GM18517 (cell line): ENCODE results near the gene TM9SF1.

Experiments used
- ATAC-seq: cut with Tn5 transposase; IDR thresholded peaks from one replicate; pipeline ENCODE4 v1.9.1; 2021; ENCODE audit warnings: mild to moderate bottlenecking, moderate library complexity; ENCODE audit not compliant: unreplicated experiment

Gene TM9SF1

DNA sequence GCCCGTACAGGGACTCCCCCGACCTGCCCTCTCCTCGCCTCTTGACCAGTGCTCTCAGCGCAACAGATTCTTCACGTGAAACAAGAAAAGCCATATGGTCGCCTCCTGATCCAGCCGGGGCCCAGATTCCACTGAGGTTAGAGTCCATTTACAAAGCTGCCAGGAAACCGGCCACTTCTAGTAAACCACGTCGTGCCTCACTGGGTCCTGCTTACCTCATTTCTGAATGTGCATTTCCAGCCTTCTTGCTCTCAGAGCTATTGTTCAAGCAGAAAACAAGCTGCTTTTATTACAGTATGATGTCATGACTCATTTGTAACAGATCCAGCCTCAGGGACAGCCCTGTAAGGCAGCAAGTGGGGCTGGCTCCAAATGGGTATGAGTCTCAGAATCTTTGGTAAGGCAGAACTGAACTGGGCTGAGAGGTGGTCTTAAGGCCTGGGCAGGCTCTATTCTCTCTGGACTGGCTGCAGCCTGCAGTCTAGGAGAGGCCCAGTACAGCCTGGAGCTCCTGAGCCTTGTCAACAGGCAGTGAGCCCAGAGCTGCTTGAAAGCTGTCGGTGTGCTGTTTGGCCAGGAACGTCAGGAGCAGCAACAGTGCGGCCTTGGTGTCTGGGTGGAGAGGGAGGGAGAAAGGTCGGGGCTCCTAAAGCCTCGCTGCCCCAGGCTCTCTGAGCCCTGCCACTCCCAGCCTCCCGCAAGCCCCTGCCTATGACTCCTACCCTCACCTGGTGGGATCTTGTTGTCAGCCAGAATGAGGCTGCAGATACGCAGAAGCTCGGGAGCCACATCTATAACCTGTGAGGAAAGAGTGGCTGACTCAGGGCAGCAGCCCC, 15.1 kb downstream of the TM9SF1 start:
- ATAC-seq: no peak

DNA sequence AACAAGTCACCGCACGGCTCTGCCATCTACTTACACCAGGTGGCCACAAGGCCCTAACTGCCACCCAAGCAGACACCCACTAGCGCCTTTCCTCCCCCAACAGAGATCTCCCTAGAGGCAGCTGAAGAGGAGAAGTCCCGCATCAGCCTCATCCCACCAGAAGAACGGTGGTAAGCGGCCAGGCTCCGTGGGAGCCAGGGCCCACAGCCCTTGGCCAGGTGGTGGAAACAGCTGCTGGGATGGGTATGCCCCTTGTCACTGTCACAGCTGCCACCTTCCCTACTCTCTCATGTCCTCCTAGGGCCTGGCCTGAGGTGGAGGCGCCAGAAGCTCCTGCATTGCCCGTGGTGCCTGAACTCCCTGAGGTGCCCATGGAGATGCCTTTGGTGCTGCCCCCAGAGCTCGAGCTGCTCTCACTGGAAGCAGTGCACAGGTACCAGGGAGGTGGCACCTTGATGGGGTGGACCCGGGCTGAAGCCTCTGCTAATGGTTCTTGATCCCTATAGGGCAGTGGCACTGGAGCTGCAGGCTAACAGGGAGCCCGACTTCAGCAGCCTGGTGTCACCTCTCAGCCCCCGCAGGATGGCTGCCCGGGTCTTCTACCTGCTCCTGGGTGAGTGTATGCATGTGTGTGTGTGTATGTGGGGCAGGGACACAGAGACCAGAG, 15.8 kb downstream of the TM9SF1 start:
- ATAC-seq: no peak

DNA sequence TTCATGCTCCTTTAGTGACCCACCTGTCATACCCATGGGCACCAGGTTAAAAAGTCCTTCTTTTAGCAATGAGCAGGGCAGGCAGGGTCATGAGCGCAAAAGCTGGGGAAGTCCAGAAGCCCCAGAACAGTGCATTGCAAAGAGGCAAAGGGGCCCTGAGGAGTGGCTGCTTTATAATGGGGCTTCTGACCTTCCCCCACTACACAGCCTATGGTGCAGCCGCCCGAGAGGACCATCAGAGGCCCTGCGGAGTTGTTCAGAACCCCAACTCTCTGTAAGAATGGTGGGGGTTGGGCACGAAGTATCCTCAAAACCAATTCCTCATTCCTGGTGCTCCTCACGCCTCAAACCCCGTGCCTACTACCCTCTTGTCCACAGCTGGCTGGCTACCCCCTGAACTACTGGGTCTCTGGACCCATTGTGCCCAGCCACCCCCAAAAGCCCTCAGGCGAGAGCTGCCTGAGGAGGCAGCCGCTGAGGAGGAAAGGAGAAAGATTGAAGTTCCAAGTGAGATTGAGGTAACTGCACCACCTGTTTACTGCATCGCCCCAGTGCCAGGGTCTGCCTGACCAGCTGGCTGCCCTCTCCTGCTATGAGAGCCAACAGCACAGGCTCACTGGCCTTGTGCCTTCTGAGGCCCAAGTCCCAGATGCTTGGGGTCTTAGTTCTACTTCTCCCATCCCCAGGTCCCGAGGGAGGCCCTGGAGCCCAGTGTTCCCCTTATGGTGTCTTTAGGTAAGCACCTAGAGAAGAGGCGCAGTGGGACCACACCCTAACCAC, 16.7 kb downstream of the TM9SF1 start:
- ATAC-seq: no peak

DNA sequence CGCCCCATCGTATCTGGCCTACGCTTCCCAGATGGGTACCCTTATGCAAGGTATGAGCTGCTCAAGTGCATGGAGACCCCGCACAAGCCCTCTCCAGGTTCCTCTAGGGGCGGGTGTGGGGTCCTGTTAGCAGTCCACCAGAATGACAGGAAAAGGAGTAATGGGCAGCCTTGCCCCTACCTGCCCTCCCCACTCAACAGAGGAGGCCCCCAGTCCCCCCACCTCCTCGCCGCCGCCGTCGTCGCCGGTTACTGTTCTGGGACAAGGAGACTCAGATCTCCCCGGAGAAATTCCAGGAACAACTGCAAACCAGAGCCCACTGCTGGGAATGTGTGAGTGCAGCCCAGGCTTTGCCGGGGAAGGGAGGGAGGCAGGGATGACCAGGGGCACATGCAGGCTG, 17.4 kb downstream of the TM9SF1 start:
- ATAC-seq: no peak

DNA sequence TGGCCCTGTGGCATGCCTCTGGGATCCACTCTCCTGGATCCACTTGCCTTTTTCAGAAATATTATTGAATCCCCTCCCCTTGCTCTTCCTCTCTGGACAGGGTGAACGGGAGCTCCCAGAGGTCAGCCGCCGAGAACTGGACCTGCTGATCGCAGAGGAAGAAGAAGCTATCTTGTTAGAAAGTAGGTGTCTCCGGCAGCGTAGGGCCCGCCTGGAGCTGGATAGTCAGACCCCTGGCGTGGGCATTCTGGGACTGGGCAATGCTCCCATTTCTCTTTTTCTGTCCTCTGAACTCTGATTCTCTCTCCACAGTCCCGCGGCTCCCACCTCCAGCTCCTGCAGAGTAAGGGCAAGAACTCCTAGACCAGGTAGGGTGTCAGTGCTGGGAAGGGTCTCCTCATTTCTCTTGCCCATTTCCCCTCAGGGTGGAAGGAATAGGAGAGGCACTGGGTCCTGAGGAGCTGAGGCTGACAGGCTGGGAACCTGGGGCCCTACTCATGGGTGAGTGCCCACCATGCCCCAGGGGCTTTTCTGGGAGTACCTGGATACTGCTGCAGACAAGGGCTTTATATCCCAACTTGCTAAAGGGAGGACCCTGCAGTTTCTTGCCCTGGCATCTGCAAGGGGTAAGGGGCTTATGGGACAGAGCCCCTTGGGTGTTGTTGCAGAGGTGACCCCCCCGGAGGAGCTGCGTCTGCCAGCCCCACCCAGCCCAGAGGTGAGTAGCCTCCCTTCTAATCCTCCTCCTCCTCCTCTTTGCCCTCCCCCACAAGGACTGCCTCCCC, 18.0 kb downstream of the TM9SF1 start:
- ATAC-seq: no peak

DNA sequence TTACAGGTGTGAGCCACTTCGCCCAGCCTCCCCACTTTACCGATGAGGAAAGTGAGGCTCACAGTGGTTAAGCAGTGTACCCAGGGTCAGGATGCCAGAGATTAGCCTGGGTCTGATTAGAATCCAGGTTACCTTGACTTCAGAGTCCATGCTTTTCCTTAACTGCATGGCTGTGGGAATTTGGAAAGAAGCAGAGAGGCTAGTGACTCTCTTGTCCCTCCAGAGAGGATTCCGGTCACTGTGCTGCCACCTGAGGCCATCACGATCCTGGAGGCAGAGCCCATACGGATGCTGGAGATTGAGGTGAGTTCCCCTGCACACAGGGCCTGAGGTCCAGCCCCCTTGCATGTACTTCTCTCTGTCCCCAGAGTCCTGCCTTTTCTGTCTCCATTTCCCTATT, 18.6 kb downstream of the TM9SF1 start:
- no peak for ATAC-seq

DNA sequence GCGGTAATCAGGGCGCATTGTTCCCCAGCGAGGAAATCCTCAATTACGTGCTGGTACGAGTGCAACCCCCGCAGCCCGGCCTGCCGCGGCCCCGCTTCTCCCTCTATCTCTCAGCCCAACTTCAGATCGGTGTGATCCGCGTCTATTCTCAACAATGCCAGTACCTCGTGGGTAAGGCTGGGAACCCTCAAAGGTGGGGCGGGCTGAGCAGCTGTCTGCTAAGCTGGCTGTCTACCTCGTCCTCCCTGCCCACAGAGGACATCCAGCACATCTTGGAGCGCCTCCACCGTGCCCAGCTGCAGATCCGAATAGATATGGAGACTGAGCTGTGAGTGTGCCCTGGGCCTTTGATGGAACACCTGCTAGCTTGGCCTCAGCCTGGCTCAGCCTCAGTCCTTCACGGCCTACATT, 22.4 kb downstream of the TM9SF1 start:
- no peak for ATAC-seq

DNA sequence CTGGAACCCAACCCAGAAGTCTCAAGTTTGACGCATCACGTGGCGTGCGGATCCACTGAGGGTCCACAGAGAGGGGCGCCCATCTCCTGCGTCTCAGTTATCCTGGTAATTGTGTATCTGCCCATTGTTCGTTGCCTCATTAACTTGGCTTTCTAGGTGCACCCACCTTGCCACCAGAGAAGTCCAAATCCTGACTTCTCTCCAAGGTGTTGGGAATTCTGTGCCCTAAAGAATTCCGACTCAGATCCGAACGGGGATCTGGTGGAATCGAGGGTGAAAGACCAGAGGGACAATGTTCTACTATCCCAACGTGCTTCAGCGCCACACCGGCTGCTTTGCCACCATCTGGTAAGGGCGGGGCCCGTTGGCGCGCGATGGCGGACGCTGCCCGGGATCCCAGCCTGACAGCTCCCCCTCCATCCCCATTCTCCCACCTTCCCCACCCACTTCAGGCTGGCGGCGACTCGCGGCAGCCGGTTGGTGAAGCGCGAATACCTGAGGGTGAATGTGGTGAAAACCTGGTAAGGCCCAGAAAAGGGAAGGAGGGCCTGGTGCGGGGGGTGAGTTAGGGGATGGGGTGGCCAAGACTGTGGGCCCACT, 22.9 kb downstream of the TM9SF1 start:
- ATAC-seq: no peak

DNA sequence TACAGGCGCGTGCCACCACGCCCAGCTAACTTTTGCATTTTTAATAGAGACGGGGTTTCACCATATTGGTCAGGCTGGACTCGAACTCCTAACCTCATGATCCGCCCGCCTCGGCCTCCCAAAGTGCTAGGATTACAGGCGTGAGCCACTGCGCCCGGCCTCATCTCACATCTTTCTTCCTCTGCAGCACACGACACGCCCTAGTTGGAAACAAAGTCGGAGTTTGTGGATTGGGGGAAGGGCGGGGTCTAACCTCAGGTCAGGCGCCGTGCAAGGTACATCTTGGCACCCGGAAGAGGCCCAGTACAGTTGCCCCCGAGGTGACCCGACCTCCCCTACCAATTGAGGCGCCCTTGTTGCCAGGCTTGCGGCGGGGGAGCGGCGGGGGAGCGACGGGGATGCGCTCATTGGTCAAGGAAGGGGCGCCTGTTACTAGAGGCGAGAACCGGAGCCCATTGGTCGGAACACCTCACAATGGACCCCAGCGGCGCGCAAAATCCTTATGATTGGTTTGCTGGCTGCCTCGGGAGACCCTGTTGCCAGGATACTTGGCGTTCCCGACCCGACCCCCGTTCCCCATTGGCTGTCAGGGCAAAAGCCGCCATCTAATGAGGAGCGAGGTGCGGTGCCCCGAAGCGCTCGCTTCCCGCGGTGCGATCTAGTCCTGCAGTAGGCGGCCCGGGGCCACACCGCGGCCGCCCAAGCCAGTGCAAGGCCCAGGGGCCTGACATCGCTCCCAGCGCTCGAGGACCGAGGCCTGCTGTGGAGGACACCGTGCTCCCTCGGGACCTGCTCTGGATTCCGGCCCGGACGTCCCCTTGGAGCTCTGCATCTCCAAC, 23.6 kb downstream of the TM9SF1 start, which contains the start of gene REC8:
REC8 (plus strand) TSS at position 659 of the 839 bp plus-strand sequence. CDS start 473 bp downstream, outside the sequence.
- peak; percentile 58 for ATAC-seq

DNA sequence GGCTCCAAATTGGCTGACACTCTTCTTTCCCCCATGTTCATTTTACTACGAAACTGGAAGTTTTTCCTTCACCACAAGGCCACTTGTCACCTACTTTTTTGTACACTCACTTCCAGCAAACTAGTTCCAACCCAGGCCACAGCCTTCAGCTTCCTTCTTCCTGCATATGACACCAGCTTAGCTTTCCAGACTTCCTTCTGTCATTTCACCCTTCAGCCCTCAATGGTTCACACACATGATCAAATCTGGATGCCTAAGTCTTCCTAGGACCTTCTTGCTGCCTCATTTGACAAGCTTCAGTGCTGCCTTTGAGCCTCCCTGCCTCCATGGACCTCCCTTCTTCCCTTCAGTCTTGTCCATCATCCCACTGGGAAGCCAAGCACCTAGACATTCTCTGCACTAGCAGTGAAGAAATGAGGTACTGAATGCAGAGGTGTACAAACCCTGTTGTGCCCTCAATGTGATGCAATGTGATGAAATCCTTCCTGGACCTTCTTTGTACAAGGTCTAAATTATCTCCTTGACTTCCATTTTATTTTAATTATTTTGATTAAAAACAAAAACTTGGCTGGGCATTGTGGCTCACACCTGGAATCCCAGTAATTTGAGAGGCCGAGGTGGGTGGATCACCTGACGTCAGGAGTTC, 27.6 kb downstream of the TM9SF1 start:
- no peak for ATAC-seq

DNA sequence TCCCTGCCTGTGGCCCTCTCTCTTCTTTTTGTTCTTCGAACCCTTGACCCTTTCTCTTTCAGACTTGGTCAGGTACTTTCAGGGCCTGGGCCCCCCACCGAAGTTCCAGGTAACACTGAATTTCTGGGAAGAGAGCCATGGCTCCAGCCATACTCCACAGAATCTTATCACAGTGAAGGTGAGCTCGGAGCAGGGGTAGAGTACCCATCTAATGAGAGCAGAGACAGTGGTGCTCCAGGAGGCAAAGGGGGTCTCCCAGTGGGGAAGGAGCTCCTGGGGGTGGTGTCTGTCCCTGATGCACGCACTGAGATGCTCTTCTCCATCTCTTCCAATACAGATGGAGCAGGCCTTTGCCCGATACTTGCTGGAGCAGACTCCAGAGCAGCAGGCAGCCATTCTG, 29.5 kb downstream of the TM9SF1 start:
- no peak for ATAC-seq

DNA sequence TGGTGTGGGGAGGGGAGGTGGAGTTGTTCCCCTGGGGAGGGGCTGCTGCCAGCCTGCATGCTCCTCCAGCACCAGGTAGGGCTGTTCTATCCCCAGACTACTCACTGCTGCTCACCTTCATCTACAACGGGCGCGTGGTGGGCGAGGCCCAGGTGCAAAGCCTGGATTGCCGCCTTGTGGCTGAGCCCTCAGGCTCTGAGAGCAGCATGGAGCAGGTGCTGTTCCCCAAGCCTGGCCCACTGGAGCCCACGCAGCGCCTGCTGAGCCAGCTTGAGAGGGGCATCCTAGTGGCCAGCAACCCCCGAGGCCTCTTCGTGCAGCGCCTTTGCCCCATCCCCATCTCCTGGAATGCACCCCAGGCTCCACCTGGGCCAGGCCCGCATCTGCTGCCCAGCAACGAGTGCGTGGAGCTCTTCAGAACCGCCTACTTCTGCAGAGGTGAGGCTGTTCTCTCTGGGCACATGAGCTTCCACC, 30.7 kb downstream of the TM9SF1 start:
- ATAC-seq: no peak

DNA sequence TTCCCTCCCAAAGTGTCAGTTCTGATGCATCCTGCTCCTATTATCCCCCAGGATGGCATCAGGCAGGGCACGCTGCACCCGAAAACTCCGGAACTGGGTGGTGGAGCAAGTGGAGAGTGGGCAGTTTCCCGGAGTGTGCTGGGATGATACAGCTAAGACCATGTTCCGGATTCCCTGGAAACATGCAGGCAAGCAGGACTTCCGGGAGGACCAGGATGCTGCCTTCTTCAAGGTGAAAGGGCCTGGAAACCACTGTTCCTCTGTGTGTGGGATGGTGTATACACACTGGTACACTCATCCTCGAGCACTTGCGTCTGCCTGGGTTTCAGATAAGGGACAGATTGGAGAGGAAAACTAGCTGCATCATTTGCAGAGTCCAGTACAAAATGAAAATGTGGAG, 33.1 kb downstream of the TM9SF1 start:
- no peak for ATAC-seq

DNA sequence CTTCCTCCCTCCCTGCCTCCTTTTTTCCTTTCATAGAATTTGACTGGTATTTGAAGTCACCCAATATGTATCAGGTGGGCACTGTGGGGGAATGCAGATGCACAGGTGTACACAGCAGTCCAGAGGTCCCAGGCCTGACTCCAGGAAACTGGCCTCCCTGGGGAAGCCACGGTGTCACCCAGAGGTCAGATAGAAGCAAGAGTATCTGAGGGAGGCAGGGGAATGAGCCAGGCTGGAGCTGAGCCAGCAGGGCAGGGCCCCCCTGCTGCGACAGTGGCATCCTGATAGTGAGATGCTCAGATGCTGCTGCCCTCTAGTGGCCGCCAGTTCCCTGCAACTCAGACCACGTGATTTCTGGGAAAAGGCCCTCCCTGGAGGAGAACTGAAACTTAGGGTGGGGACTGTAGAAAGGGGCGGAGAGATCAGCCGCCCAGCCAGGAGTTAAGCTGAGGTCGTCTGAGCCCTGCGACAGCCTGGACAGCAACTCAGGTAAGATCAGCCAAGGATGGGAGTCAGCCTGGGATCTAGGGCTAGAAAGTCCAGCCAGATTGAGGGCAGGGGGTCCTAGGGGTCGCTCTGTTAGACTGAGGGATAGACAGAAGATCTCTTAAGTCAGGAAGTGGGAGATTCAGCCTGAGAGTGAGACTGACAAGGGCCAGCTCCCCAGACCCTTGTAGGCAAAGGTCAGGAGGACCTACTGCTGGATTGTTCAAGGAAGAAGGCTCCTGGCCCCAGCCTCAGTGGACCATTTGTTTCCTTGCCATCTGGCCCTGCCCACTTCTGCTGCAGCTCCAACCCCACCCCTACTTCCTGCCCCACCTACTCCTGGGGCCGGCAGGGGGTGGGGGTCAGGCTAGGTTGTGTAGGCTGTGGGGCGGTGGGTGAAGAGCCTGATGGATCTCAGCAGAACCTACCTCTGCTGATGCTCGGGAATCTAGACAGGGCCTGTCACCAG, 34.1 kb downstream of the TM9SF1 start, which contains the start of gene IRF9:
IRF9 (plus strand) TSS at position 416 of the 955 bp plus-strand sequence. CDS start 880 bp downstream, outside the sequence.
- peak; percentile 79 for ATAC-seq

DNA sequence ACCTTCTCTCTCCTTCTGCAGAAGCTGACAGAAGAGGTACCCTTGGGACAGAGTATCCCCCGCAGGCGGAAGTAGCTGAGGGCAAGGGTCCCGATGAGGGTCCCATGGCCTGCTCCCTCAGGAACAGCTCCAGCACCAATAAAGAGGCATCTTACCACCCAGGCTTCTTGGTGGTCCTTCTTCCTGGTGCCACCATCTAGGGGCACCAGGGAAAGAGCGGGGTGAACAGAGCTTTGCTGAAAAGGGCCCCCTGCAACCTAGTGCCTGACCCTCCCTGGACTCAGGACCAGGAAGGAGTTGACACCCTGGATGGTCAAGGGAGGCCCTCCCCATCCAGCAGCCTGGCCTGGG, 34.8 kb downstream of the TM9SF1 start:
- ATAC-seq: no peak

DNA sequence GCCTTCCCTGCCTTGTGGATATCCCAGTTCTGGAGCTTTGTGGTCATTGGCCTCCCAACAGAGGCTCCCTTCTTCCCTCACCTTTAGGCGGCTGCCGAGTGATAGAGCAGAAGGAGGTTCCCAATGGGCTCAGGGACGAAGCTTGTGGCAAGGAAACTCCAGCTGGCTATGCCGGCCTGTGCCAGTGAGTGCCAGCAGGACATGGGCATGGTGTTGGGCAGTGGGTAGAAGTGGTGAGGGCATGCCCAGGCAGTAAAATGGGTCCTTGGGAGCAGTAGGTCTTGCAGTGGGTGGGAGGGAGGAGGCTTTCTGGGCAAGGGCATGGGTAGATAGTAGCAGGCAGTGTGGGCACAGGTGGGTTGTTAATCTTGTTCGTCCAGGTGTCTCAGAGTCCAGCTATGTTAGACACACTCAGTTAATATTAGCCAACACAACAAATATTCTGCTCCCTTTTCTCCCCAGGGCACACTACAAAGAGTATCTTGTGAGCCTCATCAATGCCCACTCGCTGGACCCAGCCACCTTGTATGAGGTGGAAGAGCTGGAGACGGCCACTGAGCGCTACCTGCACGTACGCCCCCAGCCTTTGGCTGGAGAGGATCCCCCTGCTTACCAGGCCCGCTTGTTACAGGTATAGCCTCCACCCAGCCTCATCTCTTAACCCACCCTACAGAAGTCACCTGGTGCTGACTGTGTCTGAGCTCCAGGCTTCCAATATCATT, 35.3 kb downstream of the TM9SF1 start:
- ATAC-seq: no peak

DNA sequence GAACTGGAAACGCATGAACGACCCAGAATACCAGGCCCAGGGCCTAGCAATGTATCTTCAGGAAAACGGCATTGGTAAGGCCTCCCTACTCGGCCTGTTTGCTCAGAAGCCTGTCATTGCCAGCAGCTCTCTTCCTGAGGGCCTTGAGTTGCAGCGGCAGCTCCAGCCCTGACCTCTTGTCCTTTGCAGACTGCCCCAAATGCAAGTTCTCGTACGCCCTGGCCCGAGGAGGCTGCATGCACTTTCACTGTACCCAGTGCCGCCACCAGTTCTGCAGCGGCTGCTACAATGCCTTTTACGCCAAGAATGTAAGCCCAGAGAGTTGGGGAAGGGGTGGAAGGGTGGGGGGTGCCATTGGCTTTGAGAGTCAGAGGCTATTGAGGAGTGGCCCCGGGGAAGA, 37.9 kb downstream of the TM9SF1 start:
- no peak for ATAC-seq
